ENCODE data around the gene MAGEA12. TPM values are rescaled to one million over a fixed set of nuclear protein-coding genes. Genes with fewer than 3 reads are reported as not detected.
"Not testable (repeated sequence)": the region's sequence is repeated elsewhere in the genome, so short reads cannot be mapped to it uniquely, and the experiment has no call there.

Gene MAGEA12
- total RNA-seq, 1 donor: not detected

DNA sequence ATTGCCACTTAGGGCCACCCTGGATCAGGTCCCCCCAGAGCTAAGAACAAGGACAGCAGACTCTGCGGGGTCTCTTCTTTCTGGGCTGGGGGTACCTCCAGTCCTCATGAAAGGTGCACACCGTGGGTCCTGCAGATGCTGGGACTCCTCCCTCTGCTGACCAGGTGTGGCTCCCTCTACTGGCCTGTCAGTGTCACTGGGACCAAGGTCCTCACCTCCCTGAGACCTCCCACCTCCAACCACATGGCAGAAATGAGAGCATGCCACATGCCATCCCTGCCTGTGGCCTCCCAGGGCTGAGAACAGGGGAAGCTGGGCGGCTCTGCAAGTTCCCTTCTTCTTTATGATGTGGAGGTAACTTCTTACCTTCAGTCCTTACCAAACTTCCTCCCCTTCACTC, 53.5 kb downstream of the MAGEA12 start:
- H3K27me3 ChIP-seq (ENCODE audit: insufficient read depth, low read length); H3K4me3 ChIP-seq (ENCODE audit: insufficient read depth, low read length); H2AFZ ChIP-seq (ENCODE audit: low read length); H3K4me1 ChIP-seq (ENCODE audit: insufficient read depth, low read length); H4K20me1 ChIP-seq (ENCODE audit: insufficient read depth, low read length); H3K27ac ChIP-seq (ENCODE audit: low read depth, low read length); H3K4me2 ChIP-seq (ENCODE audit: insufficient read depth, low read length); DNase-seq (ENCODE audit: insufficient read length, low spot score, missing footprints); H3K9me3 ChIP-seq (ENCODE audit: low read depth, low read length); H3K36me3 ChIP-seq (ENCODE audit: insufficient read depth, low read length); H3K79me2 ChIP-seq (ENCODE audit: insufficient read depth, low read length): not testable (repeated sequence)

Other genes with a start within 250 kb of the MAGEA12 start
- gene GABRQ, start 95.9 kb upstream of the MAGEA12 start, total RNA-seq: not detected in 2 replicates
- gene MAGEA3, start 35.0 kb upstream of the MAGEA12 start, total RNA-seq: not detected in 2 replicates
- not detected in 2 replicates for gene CSAG2, start 24.5 kb upstream of the MAGEA12 start, total RNA-seq
- not detected in 2 replicates for gene MAGEA2B, start 19.1 kb upstream of the MAGEA12 start, total RNA-seq
- not detected in 2 replicates for gene CSAG1, start within 50 bp of the MAGEA12 start, total RNA-seq
- not detected in 2 replicates for gene MAGEA2, start 20.1 kb downstream of the MAGEA12 start, total RNA-seq
- not detected in 2 replicates for gene CSAG3, start 25.5 kb downstream of the MAGEA12 start, total RNA-seq
- not detected in 2 replicates for gene MAGEA6, start 35.9 kb downstream of the MAGEA12 start, total RNA-seq
- gene CETN2, start 97.0 kb downstream of the MAGEA12 start, total RNA-seq: 42.1 and 44.2 TPM in 2 replicates
- 15.9 and 18.9 TPM in 2 replicates for gene NSDHL, start 97.3 kb downstream of the MAGEA12 start, total RNA-seq
- 1.1 and 1.2 TPM in 2 replicates for gene ZNF185, start 164.3 kb downstream of the MAGEA12 start, total RNA-seq